Activated gamma-delta T cell treated with anti-CD3 and anti-CD28 coated beads, Interleukin-2, amount 50 U/mL, for 16 hours (primary cell): Measurements from ENCODE around the gene STAC3.

Source experiments
- DNase-seq: peaks from one replicate; pipeline ENCODE4 v3.0.0-alpha.2; 2020; ENCODE audit warnings: low read depth

Gene STAC3

DNA sequence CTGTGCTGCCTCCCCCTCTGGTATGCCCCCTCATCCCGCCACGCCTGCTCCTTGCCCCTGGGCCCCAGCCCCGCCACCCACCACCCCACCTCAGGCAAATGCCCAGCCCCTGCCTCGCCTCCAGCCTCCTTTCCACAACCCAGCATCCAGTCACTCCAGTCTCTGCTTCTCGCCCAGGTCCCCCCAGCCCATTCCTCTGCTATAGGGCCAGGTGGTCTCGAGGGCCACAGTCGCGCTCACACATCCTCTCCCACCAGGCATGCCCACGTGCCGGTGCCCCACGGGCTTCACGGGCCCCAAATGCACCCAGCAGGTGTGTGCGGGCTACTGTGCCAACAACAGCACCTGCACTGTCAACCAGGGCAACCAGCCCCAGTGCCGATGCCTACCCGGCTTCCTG is 40.5 kb downstream of the STAC3 start:
- no peak for DNase-seq

DNA sequence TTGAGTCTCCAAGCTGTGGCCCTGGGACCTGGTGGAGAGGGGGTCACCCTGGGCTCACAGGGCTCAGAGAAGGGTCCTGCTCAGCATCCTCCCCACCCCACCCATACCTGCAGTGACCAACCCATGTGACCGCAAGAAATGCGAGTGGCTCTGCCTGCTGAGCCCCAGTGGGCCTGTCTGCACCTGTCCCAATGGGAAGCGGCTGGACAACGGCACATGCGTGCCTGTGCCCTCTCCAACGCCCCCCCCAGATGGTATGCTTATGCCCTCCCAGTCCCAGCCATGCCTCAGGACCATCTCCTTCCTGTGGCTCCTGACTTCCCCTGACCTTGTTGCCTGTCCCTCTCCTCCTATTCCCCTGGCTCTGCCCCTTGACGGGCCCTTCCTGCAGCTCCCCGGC is 41.1 kb downstream of the STAC3 start:
- no peak for DNase-seq

DNA sequence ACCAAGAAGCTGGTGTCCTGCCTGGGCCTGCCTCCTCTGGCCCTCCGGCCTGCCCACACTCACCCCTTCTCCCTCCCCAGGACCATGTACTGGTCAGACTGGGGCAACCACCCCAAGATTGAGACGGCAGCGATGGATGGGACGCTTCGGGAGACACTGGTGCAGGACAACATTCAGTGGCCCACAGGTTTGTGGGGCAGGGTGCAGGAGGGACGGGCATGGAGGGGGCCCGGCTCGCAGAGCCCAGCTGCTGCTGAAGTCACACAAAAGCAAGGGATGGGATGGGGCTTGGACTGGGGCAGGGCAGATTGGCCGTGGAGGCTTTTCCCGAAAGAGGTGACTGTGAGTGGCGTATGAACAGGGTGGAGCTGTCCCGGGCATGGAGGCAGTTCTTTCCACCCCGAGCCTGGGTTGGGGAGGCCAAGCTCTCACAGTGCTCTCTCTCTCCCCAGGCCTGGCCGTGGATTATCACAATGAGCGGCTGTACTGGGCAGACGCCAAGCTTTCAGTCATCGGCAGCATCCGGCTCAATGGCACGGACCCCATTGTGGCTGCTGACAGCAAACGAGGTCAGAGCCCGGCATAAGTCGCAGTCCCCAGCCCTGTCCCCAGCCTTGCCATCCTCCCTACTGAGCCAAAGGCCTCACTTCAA is 42.2 kb downstream of the STAC3 start:
- DNase-seq = no peak

DNA sequence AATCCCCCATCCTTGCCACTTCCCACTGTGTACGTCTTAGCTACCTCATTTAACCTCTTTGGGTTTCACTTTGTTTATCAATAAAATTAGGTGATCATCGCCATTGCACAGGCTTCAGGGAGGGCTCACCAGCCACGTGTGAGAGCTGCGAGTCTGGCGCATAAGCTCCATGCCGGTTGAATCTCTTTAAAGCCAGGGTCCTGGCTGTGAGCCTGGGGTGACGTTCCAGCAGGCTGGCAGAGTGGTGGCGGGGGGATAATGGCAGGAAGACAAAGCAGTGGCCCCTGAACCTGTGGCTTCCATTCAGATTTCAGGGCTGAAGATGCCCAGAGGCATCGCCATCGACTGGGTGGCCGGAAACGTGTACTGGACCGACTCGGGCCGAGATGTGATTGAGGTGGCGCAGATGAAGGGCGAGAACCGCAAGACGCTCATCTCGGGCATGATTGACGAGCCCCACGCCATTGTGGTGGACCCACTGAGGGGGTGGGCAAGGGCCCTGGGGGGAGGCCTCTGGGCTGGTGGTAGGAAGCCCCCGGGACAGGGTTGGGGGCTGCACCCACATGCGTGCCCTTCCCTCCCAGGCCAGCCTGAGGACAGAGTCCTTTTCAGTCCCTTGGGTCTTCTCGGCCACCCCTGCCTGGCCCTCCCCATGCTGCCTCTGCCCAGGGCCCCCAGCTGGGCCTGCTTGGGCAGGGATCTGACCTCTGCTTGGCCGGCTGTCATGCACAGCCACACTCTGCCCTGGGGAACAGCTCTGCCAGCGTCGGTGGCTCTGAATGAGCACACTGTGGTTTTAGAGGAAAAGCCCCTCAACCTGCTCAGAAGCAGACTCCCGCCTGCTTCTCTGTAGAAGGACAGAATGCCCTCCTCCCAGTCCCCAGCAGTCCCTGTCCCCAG is 43.0 kb downstream of the STAC3 start:
- no peak for DNase-seq

DNA sequence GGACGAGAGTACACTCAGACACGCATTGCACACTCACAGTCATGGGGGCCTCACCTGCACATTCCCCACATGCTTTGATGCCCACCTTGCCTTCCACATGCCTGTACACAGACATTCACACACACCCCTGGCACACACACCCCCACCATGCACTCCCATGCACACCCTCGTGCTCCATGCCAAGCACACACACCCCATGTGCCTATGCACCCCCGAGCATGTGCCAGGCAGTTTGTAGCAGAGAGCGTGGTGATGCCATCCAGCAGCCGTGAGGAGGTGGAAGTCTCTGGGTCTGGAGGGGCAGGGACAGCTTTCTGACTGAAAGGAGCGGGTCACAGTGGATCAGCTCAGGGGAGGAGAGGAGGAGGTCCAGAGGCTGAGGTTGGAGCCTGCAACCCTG is 45.1 kb downstream of the STAC3 start:
- no peak for DNase-seq

DNA sequence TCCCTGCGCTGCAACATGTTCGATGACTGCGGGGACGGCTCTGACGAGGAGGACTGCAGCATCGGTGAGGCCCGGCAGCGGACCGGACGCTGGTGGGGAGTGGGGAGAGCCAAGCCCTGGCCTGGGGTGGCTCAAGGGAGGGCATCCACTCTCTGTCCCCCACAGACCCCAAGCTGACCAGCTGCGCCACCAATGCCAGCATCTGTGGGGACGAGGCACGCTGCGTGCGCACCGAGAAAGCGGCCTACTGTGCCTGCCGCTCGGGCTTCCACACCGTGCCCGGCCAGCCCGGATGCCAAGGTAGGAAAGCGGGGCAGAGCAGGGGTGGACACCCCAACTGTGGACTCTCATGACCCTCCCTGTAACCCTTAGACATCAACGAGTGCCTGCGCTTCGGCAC is 45.8 kb downstream of the STAC3 start:
- no peak for DNase-seq

DNA sequence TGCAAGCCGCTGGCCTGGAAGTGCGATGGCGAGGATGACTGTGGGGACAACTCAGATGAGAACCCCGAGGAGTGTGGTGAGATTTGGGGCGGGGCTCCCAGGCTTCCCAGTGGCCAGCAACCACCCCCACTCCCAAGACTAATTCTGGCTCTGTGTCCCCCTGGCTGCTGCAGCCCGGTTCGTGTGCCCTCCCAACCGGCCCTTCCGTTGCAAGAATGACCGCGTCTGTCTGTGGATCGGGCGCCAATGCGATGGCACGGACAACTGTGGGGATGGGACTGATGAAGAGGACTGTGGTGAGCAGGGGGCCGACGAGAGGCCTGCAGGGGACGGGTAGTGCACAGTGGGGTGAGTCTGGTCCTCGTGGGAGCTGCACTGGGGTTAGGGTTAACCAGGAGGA is 46.5 kb downstream of the STAC3 start:
- DNase-seq = no peak

DNA sequence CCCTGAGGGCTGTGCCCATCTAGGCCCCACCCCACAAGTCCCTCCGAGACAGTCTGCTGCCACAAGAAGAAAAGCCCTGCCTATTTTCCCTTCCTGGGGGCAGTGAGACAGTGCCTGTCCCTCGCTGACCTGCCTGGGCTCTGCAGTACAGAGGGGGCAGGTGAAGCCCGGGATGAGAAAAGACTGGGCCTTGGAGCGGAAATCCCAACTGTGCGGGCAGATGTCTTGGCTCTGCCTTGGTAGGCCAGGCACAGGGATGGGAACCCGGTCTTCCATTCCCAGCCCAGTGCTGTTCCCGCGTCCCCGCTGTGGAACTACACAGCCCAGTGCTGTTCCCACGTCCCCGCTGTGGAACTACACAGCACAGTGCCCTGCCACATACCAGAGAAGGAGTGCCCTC is 47.2 kb downstream of the STAC3 start:
- no peak for DNase-seq

DNA sequence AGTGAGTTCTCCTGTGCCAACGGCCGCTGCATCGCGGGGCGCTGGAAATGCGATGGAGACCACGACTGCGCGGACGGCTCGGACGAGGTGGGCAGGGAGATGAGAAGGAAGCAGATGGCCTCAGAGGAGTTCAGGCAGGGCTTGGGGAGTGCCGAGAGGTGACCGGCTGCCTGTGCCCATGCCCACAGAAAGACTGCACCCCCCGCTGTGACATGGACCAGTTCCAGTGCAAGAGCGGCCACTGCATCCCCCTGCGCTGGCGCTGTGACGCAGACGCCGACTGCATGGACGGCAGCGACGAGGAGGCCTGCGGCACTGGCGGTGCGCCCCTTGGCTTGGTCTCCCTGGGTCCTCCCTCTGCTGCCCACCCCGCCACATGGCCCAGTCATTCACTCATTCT is 47.8 kb downstream of the STAC3 start:
- DNase-seq = no peak

DNA sequence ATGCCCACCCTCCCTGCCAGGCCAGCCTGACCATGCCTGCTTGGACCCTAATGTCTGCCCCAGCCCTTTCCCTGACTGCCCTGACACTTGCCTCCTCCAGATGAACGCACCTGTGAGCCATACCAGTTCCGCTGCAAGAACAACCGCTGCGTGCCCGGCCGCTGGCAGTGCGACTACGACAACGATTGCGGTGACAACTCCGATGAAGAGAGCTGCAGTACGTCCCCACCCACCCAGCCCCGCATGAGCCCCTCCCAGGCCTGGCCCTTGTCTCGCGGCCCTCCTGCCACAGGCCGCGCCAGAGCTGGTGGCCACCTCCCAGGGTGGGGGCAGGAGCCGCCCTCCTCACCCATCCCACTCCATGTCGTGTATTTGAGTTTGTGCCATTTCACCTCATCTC is 48.7 kb downstream of the STAC3 start:
- DNase-seq = no peak

DNA sequence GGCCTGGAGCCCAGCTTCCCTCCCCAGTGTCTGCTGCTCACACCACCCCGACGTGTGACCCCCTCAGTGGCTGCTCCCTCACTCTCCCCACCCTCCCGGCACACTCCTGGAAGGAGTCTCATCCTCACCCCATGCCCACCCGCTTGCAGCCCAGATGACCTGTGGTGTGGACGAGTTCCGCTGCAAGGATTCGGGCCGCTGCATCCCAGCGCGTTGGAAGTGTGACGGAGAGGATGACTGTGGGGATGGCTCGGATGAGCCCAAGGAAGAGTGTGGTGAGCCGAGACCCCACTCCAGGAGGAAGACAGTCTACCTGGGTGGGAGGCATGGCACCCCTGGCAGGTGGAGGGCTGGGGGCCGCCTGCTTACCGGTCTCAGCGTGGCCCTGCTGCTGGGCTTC is 49.4 kb downstream of the STAC3 start:
- no peak for DNase-seq

DNA sequence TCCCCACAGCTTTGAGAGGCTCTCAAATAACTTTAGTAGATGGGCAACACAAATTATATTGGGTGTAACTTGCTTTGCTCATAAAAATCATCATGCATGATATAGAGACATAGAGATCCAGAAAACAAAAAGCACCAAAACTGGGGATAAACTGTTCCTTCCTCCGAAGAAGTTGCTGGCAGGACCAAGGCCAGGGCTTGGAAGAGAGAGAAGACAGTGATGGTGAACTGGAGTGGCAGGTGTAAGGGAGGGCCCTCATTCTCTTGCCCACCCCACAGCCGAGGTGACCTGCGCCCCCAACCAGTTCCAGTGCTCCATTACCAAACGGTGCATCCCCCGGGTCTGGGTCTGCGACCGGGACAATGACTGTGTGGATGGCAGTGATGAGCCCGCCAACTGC is 49.8 kb downstream of the STAC3 start:
- no peak for DNase-seq

DNA sequence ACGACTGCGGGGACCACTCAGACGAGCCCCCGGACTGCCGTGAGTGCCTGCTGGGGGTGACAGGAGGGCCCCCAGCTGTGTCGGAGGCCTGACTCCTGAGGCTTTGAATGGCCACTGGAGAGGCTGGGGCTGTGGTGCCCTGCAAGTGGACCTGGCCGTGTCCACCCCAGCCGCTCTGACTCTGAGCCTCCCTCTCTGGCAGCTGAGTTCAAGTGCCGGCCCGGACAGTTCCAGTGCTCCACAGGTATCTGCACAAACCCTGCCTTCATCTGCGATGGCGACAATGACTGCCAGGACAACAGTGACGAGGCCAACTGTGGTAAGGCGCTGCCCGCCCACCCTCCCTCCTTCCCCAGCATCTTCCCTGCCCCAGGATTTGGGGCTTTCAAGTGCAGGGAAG is 50.5 kb downstream of the STAC3 start:
- no peak for DNase-seq

DNA sequence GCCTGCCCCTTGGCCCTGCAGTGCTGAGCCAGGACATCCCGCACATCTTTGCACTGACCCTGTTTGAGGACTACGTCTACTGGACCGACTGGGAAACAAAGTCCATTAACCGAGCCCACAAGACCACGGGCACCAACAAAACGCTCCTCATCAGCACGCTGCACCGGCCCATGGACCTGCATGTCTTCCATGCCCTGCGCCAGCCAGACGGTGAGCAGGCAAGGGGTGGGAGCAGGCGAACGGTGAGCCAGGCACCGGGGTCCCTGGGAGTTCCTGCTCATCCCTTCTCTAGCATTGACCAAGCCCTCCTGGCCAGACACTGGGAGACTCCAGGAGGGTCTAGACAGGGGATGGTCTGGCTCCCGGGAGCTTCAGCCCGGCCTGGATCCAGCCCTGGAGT is 51.8 kb downstream of the STAC3 start:
- no peak for DNase-seq

DNA sequence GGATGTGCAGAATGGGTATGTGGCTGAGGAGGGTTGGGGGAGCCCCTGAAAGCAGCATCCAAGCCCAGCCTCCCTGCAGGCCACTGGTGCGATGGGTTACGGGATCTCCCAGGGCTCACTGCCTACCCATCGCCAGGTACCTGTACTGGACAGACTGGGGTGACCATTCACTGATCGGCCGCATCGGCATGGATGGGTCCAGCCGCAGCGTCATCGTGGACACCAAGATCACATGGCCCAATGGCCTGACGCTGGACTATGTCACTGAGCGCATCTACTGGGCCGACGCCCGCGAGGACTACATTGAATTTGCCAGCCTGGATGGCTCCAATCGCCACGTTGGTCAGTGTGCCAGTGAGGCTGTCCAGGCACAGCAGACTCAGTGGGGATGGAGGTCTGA is 52.7 kb downstream of the STAC3 start:
- no peak for DNase-seq

DNA sequence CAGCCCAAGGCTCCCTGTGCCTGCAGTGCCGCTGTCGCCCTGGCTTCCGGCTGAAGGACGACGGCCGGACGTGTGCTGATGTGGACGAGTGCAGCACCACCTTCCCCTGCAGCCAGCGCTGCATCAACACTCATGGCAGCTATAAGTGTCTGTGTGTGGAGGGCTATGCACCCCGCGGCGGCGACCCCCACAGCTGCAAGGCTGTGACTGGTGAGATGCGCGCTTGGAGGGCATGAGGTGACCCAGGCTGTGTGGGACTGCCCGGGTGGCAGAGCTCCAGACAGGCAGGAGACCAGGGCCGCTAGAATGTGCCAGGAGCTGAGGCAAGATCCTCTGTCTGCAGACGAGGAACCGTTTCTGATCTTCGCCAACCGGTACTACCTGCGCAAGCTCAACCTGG is 54.0 kb downstream of the STAC3 start:
- no peak for DNase-seq

DNA sequence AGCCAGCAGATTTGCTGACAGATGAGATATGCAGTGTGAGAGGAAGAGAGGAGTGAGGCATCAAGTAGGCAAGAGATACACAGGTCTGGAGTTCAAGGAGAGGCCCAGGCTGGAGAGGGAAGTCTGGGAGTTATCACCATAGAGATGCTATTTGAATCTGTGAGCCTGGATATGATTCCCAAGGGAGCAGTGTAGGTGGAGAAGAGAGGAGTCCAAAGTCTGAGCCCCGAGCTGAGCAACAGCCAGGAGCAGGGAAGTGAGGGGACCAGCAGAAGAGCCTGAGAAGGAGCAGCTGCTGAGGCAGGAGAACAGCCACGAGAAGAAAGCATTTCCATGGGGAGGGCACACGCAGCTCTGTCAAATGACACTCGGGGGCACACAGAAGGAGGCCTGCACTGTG is 54.5 kb downstream of the STAC3 start:
- DNase-seq = no peak

DNA sequence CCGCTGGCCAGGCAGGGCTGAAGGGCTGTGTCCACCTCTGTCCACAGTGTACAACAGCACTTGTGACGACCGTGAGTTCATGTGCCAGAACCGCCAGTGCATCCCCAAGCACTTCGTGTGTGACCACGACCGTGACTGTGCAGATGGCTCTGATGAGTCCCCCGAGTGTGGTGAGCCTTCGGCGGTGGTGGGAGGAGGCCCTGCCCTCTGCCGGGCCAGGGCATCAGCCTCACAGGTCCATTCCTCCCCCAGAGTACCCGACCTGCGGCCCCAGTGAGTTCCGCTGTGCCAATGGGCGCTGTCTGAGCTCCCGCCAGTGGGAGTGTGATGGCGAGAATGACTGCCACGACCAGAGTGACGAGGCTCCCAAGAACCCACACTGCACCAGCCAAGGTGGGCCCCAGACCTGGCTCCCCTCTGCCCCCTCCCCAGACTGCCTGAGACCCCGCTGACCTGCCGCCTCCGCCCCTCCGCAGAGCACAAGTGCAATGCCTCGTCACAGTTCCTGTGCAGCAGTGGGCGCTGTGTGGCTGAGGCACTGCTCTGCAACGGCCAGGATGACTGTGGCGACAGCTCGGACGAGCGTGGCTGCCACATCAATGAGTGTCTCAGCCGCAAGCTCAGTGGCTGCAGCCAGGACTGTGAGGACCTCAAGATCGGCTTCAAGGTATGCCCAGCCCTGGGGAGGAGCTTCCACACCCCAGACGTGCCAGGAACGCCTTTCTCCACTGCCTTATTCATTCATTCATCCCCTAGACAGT is 55.2 kb downstream of the STAC3 start:
- no peak for DNase-seq

DNA sequence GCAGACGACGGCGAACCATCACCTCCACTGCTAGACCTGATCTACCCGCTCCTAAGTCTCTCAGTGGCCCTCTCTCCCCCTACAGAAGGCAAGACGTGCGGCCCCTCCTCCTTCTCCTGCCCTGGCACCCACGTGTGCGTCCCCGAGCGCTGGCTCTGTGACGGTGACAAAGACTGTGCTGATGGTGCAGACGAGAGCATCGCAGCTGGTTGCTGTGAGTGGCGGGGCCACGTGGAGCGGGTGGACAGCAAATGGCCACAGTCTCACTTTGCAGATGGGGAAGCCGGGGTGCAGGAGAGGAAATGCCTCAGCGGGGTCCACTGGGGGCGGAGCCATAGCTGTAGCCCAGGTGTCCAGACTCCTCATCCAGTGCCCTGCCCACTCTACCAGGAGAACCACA is 55.8 kb downstream of the STAC3 start:
- no peak for DNase-seq

DNA sequence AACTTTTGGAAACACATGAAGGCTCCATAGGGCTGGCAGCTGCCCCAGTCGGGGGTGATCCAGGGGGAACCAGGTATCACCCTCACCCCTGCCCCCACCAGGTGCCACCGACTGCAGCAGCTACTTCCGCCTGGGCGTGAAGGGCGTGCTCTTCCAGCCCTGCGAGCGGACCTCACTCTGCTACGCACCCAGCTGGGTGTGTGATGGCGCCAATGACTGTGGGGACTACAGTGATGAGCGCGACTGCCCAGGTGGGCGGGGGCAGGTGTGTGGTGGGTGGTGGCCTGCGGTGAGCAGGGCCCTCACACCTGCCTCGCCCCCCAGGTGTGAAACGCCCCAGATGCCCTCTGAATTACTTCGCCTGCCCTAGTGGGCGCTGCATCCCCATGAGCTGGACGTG is 56.7 kb downstream of the STAC3 start:
- DNase-seq = no peak

DNA sequence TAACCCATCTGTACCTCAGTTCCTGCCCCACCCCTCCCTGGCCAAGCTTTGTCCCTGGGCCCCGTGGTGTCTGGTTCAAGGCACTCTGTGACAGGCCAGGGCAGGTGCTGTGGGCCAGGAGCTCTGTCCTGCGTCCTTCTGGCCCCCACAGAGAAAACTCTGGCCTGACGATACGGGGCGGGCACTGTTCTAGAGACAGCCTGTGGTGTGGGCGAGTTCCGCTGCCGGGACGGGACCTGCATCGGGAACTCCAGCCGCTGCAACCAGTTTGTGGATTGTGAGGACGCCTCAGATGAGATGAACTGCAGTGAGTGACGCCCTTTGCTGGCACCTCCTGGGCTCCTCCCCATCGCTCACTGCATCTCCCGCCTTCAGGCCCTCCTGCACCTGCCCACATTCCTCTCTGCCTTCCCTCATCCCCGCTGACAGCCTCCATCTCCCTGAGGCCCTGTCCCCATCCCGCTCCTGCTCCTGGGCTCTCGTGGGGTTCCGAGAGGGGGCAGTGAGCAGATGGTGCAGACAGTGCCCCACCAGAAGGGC is 57.2 kb downstream of the STAC3 start:
- DNase-seq = no peak
